Nephron (organoid): Measurements from ENCODE around the gene PRRT2.
A peak's percentile ranks its signal among the peaks of the same experiment; 100 is the strongest.
"Not testable (repeated sequence)": the region's sequence is repeated elsewhere in the genome, so short reads cannot be mapped to it uniquely, and the experiment has no call there.

Experiments used
- H3K27ac Mint-ChIP-seq, 3 experiments: 2 replicates each; pipeline ENCODE4 v1.8.0; 2020; ENCODE audit warnings: mixed read lengths in 3 of 3, mild to moderate bottlenecking in 2 of 3, moderate library complexity in 1 of 3
- H3K27me3 Mint-ChIP-seq: 2 replicates; pipeline ENCODE4 v1.8.0; 2021; ENCODE audit warnings: low read depth, mild to moderate bottlenecking, moderate library complexity, mixed read lengths
- H3K36me3 Mint-ChIP-seq: 2 replicates; pipeline ENCODE4 v1.8.0; 2020; ENCODE audit warnings: low read depth, mixed read lengths
- H3K4me1 Mint-ChIP-seq: 2 replicates; pipeline ENCODE4 v1.8.0; 2020; ENCODE audit warnings: mixed read lengths
- H3K4me3 Mint-ChIP-seq, 3 experiments: 2 replicates each; pipeline ENCODE4 v1.8.0; 2020; ENCODE audit warnings: mild to moderate bottlenecking in 3 of 3, mixed read lengths in 3 of 3, moderate library complexity in 2 of 3
- H3K9me3 Mint-ChIP-seq: 2 replicates; pipeline ENCODE4 v1.8.0; 2020; ENCODE audit warnings: mixed read lengths
- CTCF ChIP-seq, 3 experiments: fragments of 200-600 bp; sonication (generic); IDR thresholded peaks; one replicate each; pipeline ENCODE4 v1.5.0; 2021; ENCODE audit warnings: antibody characterized with exemption in 3 of 3; ENCODE audit not compliant: unreplicated experiment in 3 of 3

The PRRT2 gene

DNA sequence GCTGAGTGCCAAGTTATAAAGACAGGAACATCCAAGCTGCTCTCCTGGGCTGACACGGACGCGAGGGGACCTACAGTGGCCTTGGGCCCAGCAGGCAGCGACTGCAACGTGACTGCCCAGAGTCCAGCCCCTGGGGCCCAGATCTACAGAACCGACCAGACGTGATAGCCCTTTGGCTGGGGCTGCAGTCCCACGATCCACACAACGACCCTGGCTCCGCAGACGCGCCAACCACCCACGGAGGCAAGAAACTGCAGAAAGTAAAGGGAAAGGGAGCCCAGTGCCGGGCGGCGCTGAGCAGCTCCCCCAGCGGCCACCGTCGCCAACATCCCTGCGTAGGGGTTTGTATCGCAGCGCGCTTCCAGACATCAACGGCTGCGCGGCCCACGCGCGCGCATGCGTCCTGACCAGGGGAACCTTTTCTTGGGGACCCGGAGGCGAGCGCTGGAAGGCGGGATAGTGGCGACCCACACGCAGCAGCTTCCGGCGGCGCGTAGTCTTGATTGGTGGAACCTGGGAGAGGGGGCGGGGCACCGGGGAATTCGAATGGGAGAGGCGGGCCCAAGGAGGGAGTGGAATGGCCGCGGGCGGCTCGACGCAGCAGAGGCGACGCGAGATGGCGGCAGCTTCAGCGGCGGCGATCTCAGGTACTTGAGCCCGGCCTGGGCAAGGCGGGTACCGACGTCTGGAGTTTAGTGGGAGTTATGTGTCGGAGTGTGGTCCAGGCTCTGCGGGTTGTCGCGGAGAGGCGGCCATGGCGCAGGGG is 21.6 kb upstream of the PRRT2 start, which contains the start of gene KIF22:
TSS of gene KIF22 (plus strand) at position 569 of the 766 bp plus-strand sequence. CDS start at position 578, 9 bp downstream.
- H3K4me3 Mint-ChIP-seq, result peak within 1 kb of the TSS; percentile 97 to 99 (median 98)
- H3K36me3 Mint-ChIP-seq, result peaks cover 13% of the 10 kb centered on the region
- peak within 1 kb of the TSS; percentile 99 to 100 (median 99) for H3K27ac Mint-ChIP-seq
- H3K9me3 Mint-ChIP-seq, result no peaks in the 10 kb centered on the region
- TF ChIP-seq CTCF (IDR thresholded peaks at IDR 0.05; ENCODE audit: unreplicated experiment in 3 of 3), result peak; percentile 67 to 81 (median 69)
- peaks cover 33% of the 10 kb centered on the region for H3K4me1 Mint-ChIP-seq
- no peaks in the 10 kb centered on the region for H3K27me3 Mint-ChIP-seq

- Mint-ChIP-seq H3K4me1 (peaks cover 32% of the 10 kb centered on the region), H3K27me3 (no peaks in the 10 kb centered on the region), H3K4me3 (peak overlapping the region; percentile 97 to 99 (median 98)), H3K27ac (peak overlapping the region; percentile 99 to 100 (median 99)), H3K36me3 (peaks cover 13% of the 10 kb centered on the region), H3K9me3 (no peaks in the 10 kb centered on the region)
- no peak for TF ChIP-seq CTCF (IDR thresholded peaks at IDR 0.05; ENCODE audit: unreplicated experiment in 3 of 3)
These were observed 20.8 kb upstream of the PRRT2 start for GRCh38 chr16:29790949-29791844.

GRCh38 chr16:29791845-29792807 is 19.9 kb upstream of the PRRT2 start:
- TF ChIP-seq CTCF (IDR thresholded peaks at IDR 0.05; ENCODE audit: unreplicated experiment in 3 of 3), result no peak
- peak overlapping the region; percentile 99 to 100 (median 99) for H3K27ac Mint-ChIP-seq
- no peaks in the 10 kb centered on the region for H3K27me3 Mint-ChIP-seq
- H3K36me3 Mint-ChIP-seq, result peaks cover 19% of the 10 kb centered on the region
- peak overlapping the region; percentile 97 to 99 (median 98) for H3K4me3 Mint-ChIP-seq
- H3K4me1 Mint-ChIP-seq, result peaks cover 32% of the 10 kb centered on the region
- H3K9me3 Mint-ChIP-seq, result no peaks in the 10 kb centered on the region

DNA sequence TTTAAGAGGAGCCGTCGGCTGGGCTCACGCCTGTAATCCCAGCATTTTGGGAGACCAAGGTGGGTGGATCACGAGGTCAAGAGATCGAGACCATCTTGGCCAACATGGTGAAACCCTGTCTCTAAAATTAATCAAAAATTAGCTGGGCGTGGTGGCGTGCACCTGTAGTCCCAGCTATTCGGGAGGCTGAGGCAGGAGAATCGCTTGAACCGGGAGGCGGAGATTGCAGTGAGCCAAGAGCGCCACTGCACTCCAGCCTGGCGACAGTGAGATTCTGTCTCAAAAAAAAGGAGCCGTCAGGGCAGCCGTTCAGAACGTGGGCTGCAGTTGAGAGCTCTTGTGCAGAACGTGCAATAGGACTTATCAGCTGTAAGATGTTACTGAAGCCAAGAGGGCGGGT is 18.8 kb upstream of the PRRT2 start:
- peaks cover 32% of the 10 kb centered on the region for H3K4me1 Mint-ChIP-seq

DNA sequence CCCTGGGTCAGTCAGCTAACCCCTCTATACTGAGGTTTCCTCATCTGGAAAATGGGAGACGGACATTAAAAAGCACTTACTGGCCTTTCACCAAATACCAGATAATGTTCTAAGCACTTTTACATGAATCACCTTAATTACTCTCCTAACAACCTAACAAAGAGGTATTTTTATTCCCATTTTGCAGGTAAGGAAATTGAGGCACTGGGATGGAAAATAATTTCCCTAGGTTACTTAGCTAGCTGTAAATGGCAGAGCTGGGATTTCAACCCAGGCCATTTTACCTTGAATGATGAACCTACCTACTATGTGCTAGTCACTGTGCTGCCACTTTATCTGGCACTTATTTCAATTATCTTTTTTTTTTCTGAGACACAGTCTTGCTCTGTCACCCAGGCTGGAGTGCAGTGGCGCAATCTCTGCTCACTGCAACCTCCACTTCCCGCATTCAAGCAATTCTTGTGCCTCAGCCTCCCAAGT is 17.7 kb upstream of the PRRT2 start:
- TF ChIP-seq CTCF (IDR thresholded peaks at IDR 0.05; ENCODE audit: unreplicated experiment in 3 of 3), result no peak
- H3K27me3 Mint-ChIP-seq, result no peaks in the 10 kb centered on the region

More for the DNA sequence above, 18.8 kb upstream of the PRRT2 start:
- not testable (repeated sequence) for H3K9me3 Mint-ChIP-seq, H3K27me3 Mint-ChIP-seq, H3K4me3 Mint-ChIP-seq
- Mint-ChIP-seq H3K27ac (peak overlapping the region in 1 of 3 experiments; percentile 2), H3K36me3 (peaks cover 29% of the 10 kb centered on the region)

More for the DNA sequence above, 17.7 kb upstream of the PRRT2 start:
- no peak overlapping the region for H3K4me3 Mint-ChIP-seq
- peaks cover 32% of the 10 kb centered on the region for H3K4me1 Mint-ChIP-seq
- no peaks in the 10 kb centered on the region for H3K9me3 Mint-ChIP-seq
- peaks cover 38% of the 10 kb centered on the region for H3K36me3 Mint-ChIP-seq
- H3K27ac Mint-ChIP-seq, result no peak overlapping the region
